Measurements from ENCODE around the gene TXNRD2. TPM values are rescaled to one million over a fixed set of nuclear protein-coding genes. Genes with fewer than 3 reads are reported as not detected.
A peak's percentile ranks its signal among the peaks of the same experiment; 100 is the strongest.

TXNRD2 gene
- total RNA-seq (10 to 100 TPM in 5 of 6 donors, 1 to 10 TPM in 1; 9.6 to 16.9 (median 13.6) TPM), polyA plus RNA-seq (10 to 100 TPM; 33.7 to 41.6 TPM)

- Histone ChIP-seq H3K36me3 (no peaks in the 10 kb centered on the region), H3K4me1 (peaks cover 13 to 23% (median 19%) of the 10 kb centered on the region in 3 donors), H3K27ac (peak within 1 kb of the TSS; percentile 53 to 96 (median 87)), H3K9me3 (no peaks in the 10 kb centered on the region), H3K27me3 (no peaks in the 10 kb centered on the region), H3K4me3 (peak within 1 kb of the TSS; percentile 71 to 90 (median 84))
- intact Hi-C loops (cut with DNase I) = no loop called here
- ATAC-seq (peak; percentile 86 to 93 (median 89)), DNase-seq (peak; percentile 66 to 89 (median 74)), FAIRE-seq (no peak)
- no peak for TF ChIP-seq CTCF (IDR thresholded peaks at IDR 0.05)
- 1% methylated on average over 28 to 63 of the region's 63 CpGs for WGBS, 2 donors
Measured at GRCh38 chr22:19941365-19942082, at the start of gene TXNRD2, which contains the start of gene COMT. TSS of gene TXNRD2 (minus strand) at chr22:19941818. CDS start at chr22:19941803, 15 bp downstream. TSS of gene COMT (plus strand) at chr22:19941772. CDS start at chr22:19962527, 20,755 bp downstream.

GRCh38 chr22:19991395-19991644, 49.7 kb upstream of the TXNRD2 start:
- no peak for FAIRE-seq
- Histone ChIP-seq H3K4me1 (peaks cover 0 to 3% (median 1%) of the 10 kb centered on the region in 3 donors), H3K27ac (no peak overlapping the region)

GRCh38 chr22:19990609-19991394, 49.2 kb upstream of the TXNRD2 start:
- WGBS, 2 donors = 93 to 95% methylated on average over 20 of the region's 20 CpGs
- FAIRE-seq (no peak), ATAC-seq (no peak), DNase-seq (peak in 2 of 6 donors; percentile 13 to 56)
- no peak overlapping the region for H3K4me3 ChIP-seq
- H3K36me3 ChIP-seq = no peaks in the 10 kb centered on the region
- intact Hi-C loops (cut with DNase I) = no loop called here
- no peaks in the 10 kb centered on the region for H3K9me3 ChIP-seq
- no peaks in the 10 kb centered on the region for H3K27me3 ChIP-seq
- no peak for TF ChIP-seq CTCF (IDR thresholded peaks at IDR 0.05)
- peaks cover 0 to 6% (median 5%) of the 10 kb centered on the region in 3 donors for H3K4me1 ChIP-seq
- H3K27ac ChIP-seq = no peak overlapping the region

More at GRCh38 chr22:19991395-19991644, 49.7 kb upstream of the TXNRD2 start:
- ATAC-seq (no peak), DNase-seq (no peak)
- Histone ChIP-seq H3K36me3 (no peaks in the 10 kb centered on the region), H3K4me3 (no peak overlapping the region), H3K27me3 (no peaks in the 10 kb centered on the region), H3K9me3 (no peaks in the 10 kb centered on the region)
- TF ChIP-seq CTCF (IDR thresholded peaks at IDR 0.05) = no peak
- intact Hi-C loops (cut with DNase I) = no loop called here

GRCh38 chr22:19990188-19990587, 48.6 kb upstream of the TXNRD2 start:
- peaks cover 0 to 7% (median 5%) of the 10 kb centered on the region in 3 donors for H3K4me1 ChIP-seq
- no peaks in the 10 kb centered on the region for H3K9me3 ChIP-seq
- intact Hi-C loops (cut with DNase I) = no loop called here
- H3K27me3 ChIP-seq = no peaks in the 10 kb centered on the region
- no peak overlapping the region for H3K27ac ChIP-seq
- no peak for ATAC-seq
- no peak overlapping the region for H3K4me3 ChIP-seq
- FAIRE-seq = no peak
- no peaks in the 10 kb centered on the region for H3K36me3 ChIP-seq
- WGBS, 2 donors = 47 to 100% methylated on average over 2 of the region's 2 CpGs
- peak in 2 of 6 donors; percentile 5 to 21 for DNase-seq
- no peak for TF ChIP-seq CTCF (IDR thresholded peaks at IDR 0.05)
